Inferior parietal cortex (tissue), 1 donor: ENCODE measurements around the gene BIRC7.

ENCODE experiments used
- DNase-seq: peaks from one replicate; pipeline ENCODE4 v3.0.0-alpha.2; 2016; ENCODE audit errors: extremely low spot score

BIRC7 gene, protein sequence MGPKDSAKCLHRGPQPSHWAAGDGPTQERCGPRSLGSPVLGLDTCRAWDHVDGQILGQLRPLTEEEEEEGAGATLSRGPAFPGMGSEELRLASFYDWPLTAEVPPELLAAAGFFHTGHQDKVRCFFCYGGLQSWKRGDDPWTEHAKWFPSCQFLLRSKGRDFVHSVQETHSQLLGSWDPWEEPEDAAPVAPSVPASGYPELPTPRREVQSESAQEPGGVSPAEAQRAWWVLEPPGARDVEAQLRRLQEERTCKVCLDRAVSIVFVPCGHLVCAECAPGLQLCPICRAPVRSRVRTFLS

GRCh38 chr20:63235399-63235983 is at the start of gene BIRC7:
BIRC7 (plus strand) TSS chr20:63235905; CDS start chr20:63236097, 192 bp downstream.
- no peak for DNase-seq

DNA sequence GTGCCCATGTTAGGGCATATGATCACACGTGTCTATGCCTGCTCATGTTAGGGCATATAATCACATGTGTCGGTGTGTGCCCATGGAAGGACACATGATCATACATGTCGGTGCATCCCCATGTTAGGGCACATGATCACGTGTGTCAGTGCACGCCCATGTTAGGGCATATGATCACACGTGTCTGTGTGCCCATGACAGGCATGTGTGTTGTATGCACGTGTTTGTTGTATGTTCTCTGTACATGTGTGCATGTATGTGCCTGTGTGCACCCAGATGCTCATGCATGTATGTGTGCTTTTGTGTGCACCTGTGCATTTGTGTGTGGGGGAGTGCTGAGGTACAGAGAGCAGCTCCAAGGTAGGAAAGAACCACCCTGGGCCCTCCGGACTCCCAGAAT is 49.6 kb upstream of the BIRC7 start:
- no peak for DNase-seq

GRCh38 chr20:63186528-63187316 is 49.0 kb upstream of the BIRC7 start:
- DNase-seq, result no peak

GRCh38 chr20:63187338-63188158 is 48.2 kb upstream of the BIRC7 start:
- DNase-seq, result no peak

DNA sequence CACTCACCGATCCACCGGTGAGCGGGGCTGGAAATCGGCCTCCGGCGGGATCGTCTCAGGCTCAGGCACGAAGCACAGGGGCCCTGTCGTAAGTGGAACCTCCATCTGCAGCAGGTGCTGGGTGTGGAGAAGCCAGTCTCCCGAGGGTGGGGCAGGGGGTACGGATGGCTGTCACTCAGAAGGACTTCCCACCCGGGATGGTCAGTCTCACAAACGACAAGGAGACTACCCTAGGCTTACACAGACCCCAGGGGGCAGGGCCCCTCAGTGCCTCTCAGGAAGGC is 47.6 kb upstream of the BIRC7 start:
- DNase-seq, result no peak

GRCh38 chr20:63188641-63189321 is 46.9 kb upstream of the BIRC7 start:
- DNase-seq, result no peak

- no peak for DNase-seq
Observed at GRCh38 chr20:63189322-63189642, 46.4 kb upstream of the BIRC7 start.

- no peak for DNase-seq
Observed at GRCh38 chr20:63189846-63190559, 45.7 kb upstream of the BIRC7 start.

DNA sequence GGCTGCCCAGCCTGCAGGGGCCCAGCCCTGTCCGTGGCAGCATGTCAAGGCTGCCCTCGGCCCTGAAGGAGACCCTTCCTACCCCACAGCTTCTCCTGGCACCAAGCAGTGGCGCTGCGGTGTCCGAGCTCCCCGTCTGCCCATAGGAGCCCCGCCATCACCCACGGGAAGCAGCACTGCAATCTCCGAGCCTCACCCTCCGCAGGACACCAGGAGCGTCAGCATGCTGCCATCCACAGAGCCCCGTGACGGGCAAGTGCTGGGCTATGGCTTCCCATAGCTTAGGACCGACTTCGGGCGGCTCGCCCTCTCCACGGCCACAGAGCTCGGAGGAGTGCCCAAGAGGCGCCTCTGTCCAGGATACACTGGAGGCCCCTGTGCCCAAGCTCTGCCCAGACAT is 44.9 kb upstream of the BIRC7 start:
- DNase-seq, result no peak

GRCh38 chr20:63191400-63191799 is 44.3 kb upstream of the BIRC7 start:
- no peak for DNase-seq

- DNase-seq, result no peak
Observed at GRCh38 chr20:63192721-63193120, 43.0 kb upstream of the BIRC7 start.

DNA sequence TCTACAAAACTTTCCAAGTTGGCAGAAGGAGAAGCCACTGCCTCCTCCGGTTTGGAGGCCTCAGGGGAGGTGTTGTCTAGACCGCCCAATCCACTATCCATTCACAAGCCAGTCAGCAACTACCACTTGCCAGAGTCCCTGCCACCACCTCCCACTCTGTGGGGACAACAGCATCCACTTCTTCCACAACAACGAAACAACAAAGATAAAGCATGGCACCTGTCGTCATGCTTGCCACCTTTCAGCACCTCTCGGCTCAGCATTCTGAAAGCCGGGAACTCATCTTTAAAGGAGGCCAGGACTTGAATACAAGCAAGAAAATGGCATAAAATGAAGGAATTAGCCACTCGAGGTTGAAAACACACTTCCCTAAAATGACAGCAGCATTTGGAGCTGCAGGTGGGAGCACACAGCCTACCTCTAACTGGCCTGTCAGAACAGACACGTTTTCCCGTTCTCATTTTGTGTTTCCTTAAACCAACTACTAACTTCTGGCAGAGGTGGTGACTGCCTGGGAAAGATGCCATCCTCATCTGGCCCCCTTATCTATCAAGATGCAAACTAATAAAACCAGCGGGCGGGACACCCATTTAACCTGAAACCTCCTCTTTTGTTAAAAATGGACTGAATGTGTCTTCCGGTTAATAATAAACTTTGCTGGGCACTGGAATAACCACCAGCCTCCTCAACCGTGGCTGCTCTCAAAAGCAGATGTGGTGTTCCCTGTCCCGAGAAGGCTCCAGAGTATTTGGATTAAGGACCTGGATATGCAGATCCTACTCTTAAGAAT is 41.5 kb upstream of the BIRC7 start:
- no peak for DNase-seq

DNA sequence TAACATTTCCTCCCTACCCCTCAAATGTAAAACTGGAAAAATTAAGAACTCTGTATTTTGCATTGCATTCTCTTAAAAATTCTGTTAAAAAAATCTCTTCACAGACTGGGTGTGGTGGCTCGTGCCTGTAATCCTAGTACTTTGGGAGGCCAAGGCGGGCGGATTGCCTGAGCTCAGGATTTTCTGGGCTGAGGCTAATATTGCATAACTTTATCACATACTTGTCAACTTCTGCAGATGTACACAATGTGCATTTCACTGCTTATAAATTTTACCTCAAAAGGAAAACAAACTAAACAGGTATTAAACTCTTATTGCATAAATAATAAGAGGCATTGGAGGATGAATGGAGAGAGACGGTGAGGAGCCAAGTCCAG is 40.9 kb upstream of the BIRC7 start:
- DNase-seq, result no peak

GRCh38 chr20:63196768-63197470 is 38.8 kb upstream of the BIRC7 start:
- no peak for DNase-seq

DNA sequence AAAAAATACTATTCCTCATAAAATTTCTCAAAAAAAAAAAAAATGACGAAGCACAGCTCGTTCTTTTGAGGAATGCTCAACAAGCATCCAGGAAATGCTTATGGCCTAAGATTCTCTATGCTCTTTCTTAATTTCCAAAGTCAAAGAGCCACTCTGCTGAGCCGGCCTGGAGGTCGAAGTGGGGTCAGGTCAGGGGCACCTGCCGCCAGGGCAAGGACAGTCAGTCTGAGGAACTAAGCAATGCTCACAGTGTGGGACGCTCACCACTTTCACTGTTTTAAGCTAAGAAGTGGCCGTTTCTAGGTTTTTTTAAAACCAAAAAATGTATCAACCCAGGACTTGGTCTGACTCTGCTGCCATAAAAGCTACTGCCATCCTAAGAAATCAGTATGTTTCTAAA is 37.1 kb upstream of the BIRC7 start:
- DNase-seq, result no peak

- DNase-seq, result no peak
Observed at GRCh38 chr20:63202021-63202420, 33.7 kb upstream of the BIRC7 start.

GRCh38 chr20:63202811-63203526 is 32.7 kb upstream of the BIRC7 start:
- DNase-seq, result no peak

DNA sequence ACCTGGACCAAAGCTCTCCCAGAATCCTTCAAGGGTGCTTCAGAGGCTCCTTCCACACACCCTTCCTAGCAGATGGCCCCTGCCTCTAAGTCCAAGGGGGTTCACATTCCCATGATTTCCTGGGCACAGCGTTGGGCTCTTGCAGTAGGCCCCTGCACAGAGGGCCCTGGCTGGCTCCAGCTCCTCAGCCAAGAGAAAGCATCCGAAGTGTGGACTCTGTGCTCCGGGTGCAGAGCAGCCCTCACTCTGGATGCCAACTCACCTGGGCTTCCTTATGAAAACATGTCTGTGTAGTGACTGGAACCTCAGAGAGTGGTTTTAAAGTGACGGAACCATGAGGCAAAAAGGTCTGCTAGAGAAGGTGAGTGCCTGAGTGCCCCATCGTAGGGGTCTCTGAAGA is 31.3 kb upstream of the BIRC7 start:
- no peak for DNase-seq

- DNase-seq, result no peak
Observed at GRCh38 chr20:63205896-63206295, 29.8 kb upstream of the BIRC7 start.
